Measurements from ENCODE around the gene DIP2B.

DNA sequence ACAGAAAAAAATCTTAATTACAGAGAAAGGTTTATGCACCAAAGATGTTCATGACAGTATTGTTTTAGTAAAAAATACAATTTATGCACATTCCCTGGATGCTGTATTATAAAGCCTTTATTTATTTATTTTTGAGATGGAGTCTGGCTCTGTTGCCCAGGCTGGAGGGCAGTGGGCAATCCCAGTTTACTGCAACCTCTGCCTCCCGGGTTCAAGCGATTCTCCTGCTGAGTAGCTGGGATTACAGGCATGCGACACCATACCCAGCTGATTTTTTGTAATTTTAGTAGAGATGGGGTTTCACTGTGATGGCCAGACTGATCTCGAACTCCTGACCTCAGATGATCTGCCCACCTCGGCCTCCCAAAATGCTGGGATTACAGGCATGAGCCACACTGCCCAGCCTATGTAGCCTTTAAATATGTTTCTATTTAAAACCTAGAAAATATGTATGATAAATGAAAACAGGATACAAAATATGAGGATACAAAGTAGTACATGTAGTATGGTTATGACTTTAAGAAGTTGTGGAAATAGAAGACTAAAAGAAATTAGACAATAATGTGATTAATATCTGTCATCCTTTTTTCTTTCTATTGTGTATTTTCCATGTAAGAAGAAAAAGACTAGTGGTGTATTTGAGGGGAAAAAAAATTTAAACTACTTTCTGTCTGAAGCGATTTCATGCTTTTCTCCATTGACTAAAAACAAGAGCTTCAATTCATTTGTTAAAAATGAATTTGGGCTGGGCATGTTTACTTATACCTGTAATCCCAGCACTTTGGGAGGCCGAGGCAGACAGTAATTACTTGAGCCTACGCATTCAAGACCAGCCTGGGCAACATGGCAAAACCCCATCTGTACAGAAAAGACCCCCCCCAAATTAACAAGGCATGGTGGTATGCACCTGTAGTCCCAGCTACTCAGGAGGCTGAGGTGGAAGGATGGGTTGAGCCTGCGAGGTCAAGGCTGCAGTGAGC lies 272.3 kb downstream of the DIP2B start:
- TF ChIP-seq EZH2 (IDR thresholded peaks at IDR 0.05), result no peak
- no peak for TF ChIP-seq POLR2AphosphoS5 (IDR thresholded peaks at IDR 0.05; ENCODE audit: borderline replicate concordance, low read depth, low read length)
